ENCODE data around the gene STPG1.
"Not testable (repeated sequence)": the region's sequence is repeated elsewhere in the genome, so short reads cannot be mapped to it uniquely, and the experiment has no call there.

The STPG1 gene

GRCh38 chr1:24413350-24414163, at the start of gene STPG1:
TSS of gene STPG1 (minus strand) at chr1:24413782. CDS start at chr1:24401388, 12,394 bp downstream.
- DNase-seq = peak; percentile 92

GRCh38 chr1:24462128-24462527, 48.5 kb upstream of the STPG1 start:
- not testable (repeated sequence) for DNase-seq

GRCh38 chr1:24459551-24460266, 46.1 kb upstream of the STPG1 start:
- DNase-seq = no peak

GRCh38 chr1:24457866-24458265, 44.3 kb upstream of the STPG1 start:
- DNase-seq = no peak

GRCh38 chr1:24455272-24455671, 41.7 kb upstream of the STPG1 start:
- DNase-seq = no peak

GRCh38 chr1:24454673-24455072, 41.1 kb upstream of the STPG1 start:
- no peak for DNase-seq

- no peak for DNase-seq
Measured at GRCh38 chr1:24452922-24453485, 39.4 kb upstream of the STPG1 start.

- no peak for DNase-seq
Measured at GRCh38 chr1:24451746-24452145, 38.2 kb upstream of the STPG1 start.

GRCh38 chr1:24450857-24451397, 37.3 kb upstream of the STPG1 start:
- DNase-seq = no peak

GRCh38 chr1:24450316-24450715, 36.7 kb upstream of the STPG1 start:
- no peak for DNase-seq

- DNase-seq = not testable (repeated sequence)
Measured at GRCh38 chr1:24446446-24446845, 32.9 kb upstream of the STPG1 start.

- peak; percentile 56 for DNase-seq
Measured at GRCh38 chr1:24443241-24443656, 29.7 kb upstream of the STPG1 start.

- DNase-seq = no peak
Measured at GRCh38 chr1:24442764-24443163, 29.2 kb upstream of the STPG1 start.

GRCh38 chr1:24441996-24442668, 28.6 kb upstream of the STPG1 start:
- DNase-seq = no peak

- DNase-seq = no peak
Measured at GRCh38 chr1:24441480-24441879, 27.9 kb upstream of the STPG1 start.

GRCh38 chr1:24440436-24440835, 26.9 kb upstream of the STPG1 start:
- no peak for DNase-seq

GRCh38 chr1:24438423-24438901, 24.9 kb upstream of the STPG1 start:
- peak; percentile 53 for DNase-seq

- DNase-seq = no peak
Measured at GRCh38 chr1:24437631-24438396, 24.2 kb upstream of the STPG1 start.

GRCh38 chr1:24435782-24436365, 22.3 kb upstream of the STPG1 start:
- DNase-seq = peak; percentile 27

- no peak for DNase-seq
Measured at GRCh38 chr1:24427545-24427862, 13.9 kb upstream of the STPG1 start.

GRCh38 chr1:24426744-24427544, 13.4 kb upstream of the STPG1 start:
- DNase-seq = no peak
